HG03460 (cell line): ENCODE results near the gene WFIKKN1.
"Not testable (repeated sequence)": the region's sequence is repeated elsewhere in the genome, so short reads cannot be mapped to it uniquely, and the experiment has no call there.

Experiments used
- ATAC-seq: cut with Tn5 transposase; IDR thresholded peaks from one replicate; pipeline ENCODE4 v1.9.1; 2021; ENCODE audit not compliant: unreplicated experiment

The WFIKKN1 gene

GRCh38 chr16:595094-595528 lies 35.7 kb upstream of the WFIKKN1 start:
- ATAC-seq, result no peak

DNA sequence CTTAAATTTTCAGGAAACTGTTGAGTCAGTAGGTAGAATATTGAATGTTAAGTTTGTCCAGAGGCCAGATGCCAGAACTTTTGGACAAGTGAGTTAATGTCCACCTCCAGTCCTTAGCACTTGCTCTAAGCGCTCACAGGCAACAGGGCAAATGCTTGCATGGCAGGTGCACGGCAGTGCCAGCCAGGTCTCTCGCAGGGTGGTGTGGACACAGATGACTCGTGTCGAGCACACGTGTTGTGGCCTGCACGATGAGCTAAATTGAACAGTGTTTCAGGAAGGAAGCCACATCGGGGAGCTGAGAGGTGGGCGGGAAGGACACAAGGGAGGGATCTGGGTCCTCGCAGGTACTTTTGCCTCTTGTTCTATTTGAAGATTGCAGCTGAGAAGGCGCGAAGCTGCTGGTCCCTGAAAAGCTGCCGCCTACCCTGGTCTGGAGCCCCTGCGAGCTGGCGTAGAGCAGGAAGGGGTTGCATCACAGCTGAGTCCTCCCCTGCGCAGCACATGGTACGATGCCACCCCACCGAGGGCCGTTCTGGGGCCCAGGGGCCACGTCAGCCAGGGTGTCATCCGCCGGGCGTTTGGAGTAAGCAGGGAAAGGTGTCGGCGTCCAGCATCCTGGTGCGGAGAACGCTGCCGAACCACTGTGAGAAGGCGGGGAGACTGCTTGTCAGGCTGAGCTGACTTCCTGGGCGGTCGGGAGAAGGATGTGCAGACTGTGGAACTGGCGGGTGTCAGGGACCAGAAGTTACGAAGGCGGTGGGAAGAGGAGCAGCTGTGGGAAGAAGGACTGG lies 34.6 kb upstream of the WFIKKN1 start:
- ATAC-seq, result no peak

DNA sequence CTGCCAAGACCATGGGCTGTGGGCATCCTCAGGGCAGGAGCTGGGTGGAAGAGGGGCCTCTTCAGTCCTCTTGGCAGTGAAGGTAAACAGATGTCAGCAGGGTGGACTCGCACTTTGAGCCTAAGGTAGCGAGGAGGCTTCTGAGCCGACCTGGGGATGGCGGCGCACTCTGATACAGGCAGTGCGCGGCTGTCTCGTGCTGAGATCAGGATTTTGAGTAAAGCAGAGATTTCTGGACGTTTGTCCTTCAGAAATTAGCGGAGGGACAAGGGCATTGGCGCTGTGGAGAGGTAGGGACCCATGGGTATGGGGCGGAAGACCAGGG lies 34.1 kb upstream of the WFIKKN1 start:
- ATAC-seq, result no peak

GRCh38 chr16:597655-598054 lies 33.1 kb upstream of the WFIKKN1 start:
- ATAC-seq, result not testable (repeated sequence)

- ATAC-seq, result no peak
Measured at GRCh38 chr16:598823-599739, 31.7 kb upstream of the WFIKKN1 start.

- ATAC-seq, result no peak
Measured at GRCh38 chr16:600781-601180, 30.0 kb upstream of the WFIKKN1 start.

DNA sequence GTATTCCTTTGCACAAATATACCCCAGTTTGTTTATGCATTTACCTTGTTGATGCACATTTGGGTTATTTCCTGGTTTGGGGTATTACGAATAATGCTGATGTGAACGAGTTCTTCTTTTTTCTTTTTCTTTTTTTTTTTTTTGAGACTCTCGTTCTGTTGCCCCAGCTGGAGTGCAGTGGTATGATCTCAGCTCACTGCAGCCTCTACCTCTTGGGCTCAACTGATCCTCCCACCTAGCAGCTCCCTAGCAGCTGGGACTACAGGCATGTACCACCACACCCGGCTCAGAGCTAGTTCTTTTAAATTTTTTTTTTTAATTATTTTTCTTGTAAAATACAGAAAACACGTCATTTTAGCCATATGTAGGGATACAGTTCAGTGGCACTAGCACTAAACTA lies 26.9 kb upstream of the WFIKKN1 start:
- ATAC-seq, result no peak

- no peak for ATAC-seq
Measured at GRCh38 chr16:606656-607307, 24.0 kb upstream of the WFIKKN1 start.

DNA sequence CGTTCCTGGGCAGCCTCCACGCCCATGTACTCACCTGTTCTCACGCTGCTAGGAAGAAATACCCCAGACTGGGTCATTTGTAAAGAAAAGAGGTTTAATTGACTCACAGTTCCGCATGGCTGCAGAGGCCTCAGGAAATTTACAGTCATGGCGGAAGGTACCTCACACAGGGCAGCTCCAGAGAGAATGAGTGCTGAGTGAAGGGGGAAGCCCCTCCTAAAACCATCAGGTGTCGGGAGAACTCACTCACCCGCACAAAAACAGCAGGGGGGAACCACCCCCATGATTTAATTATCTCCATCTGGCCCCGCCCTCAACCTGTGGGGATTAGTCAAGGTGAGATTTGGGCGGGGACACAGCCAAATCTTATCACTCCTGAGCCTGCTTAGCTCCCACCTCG lies 22.8 kb upstream of the WFIKKN1 start:
- ATAC-seq, result no peak

DNA sequence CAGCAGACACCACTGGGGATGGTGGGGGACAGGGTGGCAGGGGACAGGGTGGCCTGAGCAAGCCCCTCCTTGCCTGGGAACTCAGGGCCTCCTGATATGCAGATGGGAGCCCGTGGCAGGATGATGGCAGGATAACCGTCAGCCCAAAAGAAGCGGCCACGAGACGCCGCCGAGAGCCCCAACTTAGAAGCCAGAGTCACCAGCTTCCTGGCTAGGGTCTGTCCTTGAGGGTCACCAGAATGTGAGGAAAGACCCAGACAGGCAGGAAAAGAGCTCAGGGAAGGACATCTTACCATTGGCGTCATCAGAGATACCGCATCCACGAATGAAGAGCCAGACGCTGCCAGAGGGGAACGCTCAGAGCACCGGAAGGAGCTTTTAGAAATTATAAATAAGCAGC lies 21.5 kb upstream of the WFIKKN1 start:
- ATAC-seq, result no peak

GRCh38 chr16:609984-610383 lies 20.8 kb upstream of the WFIKKN1 start:
- ATAC-seq, result no peak

GRCh38 chr16:610513-611381 lies 20.0 kb upstream of the WFIKKN1 start:
- ATAC-seq, result no peak

- ATAC-seq, result no peak
Measured at GRCh38 chr16:615122-615521, 15.7 kb upstream of the WFIKKN1 start.

DNA sequence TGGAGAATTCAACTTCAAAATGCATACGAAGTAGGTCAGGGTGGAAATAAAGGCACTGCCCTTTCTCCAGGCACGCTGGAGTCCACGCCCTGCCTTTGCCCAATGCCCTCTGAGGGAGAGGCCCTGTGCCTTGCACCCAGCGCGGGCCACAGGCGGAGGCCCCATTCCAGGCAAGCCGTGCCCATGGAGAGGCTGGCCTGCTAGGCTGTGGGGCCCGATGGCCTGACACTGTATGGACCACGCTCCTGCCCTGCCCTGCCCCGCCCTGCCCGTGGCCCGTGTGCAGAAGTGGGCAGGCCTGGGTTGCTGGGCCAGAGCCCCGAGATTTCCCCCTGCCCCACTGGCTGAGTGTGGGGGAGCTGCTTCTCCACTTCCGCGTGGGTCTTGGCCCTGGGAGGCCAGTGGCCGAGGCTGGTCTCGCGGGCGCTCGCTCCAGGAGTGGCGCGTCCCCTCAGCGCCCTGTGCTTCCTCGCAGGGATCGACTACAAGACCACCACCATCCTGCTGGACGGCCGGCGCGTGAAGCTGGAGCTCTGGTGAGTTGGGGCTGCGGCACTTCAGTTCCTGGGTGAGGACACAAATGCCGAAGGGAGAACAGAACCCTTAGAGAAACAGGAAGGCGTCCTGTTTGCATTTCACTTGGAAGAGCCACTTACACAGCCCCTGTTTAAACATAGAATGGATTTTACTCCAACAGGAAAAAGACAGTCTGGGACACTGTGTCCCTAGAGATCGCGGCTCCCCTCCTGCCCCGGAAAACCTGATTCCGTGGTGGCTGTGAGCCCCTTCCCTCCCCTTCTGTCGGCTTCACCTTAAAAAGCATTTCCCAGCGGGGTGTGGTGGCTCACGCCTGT lies 13.8 kb upstream of the WFIKKN1 start:
- no peak for ATAC-seq

DNA sequence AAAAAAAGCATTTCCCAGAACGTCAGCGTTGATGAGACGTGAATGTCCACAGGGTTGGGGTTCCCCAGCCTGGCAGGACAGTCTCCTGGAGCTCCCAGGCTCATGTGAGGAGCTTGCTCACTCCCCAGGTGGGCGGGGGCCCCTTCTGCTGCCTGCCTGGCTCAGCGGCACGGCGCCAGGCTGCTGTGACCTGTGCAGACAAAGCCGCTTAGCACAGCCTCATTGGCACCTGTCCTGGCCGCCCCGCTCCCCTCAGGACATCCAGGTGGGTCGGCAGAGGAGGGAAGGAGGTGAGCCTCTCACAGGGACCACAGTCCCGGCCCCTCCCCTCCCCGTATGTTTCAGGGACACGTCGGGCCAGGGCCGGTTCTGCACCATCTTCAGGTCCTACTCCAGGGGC lies 12.9 kb upstream of the WFIKKN1 start:
- ATAC-seq, result no peak

GRCh38 chr16:619476-620100 lies 11.2 kb upstream of the WFIKKN1 start:
- ATAC-seq, result no peak

DNA sequence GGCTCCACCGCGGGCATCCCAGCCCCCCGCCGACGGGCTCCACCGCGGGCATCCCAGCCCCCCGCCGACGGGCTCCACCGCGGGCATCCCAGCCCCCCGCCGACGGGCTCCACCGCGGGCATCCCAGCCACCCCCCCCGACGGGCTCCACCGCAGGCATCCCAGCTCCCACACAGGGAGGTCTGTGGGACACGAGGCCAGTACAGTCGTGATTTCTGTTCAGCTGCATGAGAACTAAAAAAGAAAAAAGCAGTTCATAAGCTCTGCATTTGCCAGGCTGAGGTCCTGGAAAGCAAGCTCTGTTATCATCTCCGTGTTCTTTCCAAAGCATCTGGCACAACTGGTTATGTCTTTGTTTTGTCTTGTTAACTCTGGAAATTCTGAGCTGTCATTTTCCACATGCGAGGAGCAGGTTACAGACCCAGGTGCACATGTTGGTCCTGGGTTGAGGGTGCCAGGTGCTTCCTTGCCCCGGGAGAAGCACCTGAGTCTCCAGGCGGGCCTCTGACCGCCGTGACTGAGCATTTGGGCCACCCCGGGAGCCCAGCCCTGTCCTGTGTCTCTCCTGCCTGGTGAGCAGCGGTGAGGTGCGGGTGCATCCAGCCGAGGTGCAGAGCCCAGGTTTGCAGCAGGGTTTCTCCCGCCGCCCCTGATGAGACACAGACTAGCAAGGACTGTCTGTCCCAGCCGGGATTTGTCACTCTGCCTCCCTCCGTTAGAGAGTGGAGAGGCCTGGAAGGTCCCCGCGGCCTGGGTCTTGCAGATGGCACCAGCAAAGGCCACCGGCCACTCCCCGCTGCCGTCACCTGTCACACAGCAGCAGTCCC lies 9.9 kb upstream of the WFIKKN1 start:
- ATAC-seq, result no peak

- no peak for ATAC-seq
Measured at GRCh38 chr16:621526-622105, 9.2 kb upstream of the WFIKKN1 start.
